Fibroblast of mammary gland (primary cell): ENCODE measurements around the gene NR6A1.
A peak's percentile ranks its signal among the peaks of the same experiment; 100 is the strongest.

Experiments used
- DNase-seq: peaks from one replicate; pipeline ENCODE4 v3.0.0-alpha.2; 2010; ENCODE audit warnings: low read depth
- H3K4me3 ChIP-seq: 2 replicates; pipeline ENCODE4 v1.5.1; 2011; ENCODE audit warnings: low read depth, mild to moderate bottlenecking, low read length, moderate library complexity; ENCODE audit not compliant: control insufficient read depth
- CTCF ChIP-seq: conservative IDR thresholded peaks from 2 replicates; pipeline ENCODE4 v1.5.1; 2011; ENCODE audit warnings: low read depth, low read length, inconsistent platforms; ENCODE audit not compliant: control insufficient read depth, insufficient read depth

Gene NR6A1

GRCh38 chr9:124594225-124594624 is 176.9 kb downstream of the NR6A1 start:
- no peak for DNase-seq
- no peak for TF ChIP-seq CTCF
- no peak overlapping the region for H3K4me3 ChIP-seq

GRCh38 chr9:124593651-124594058 is 177.5 kb downstream of the NR6A1 start:
- DNase-seq = no peak
- H3K4me3 ChIP-seq = no peak overlapping the region
- no peak for TF ChIP-seq CTCF

GRCh38 chr9:124593200-124593599 is 177.9 kb downstream of the NR6A1 start:
- no peak overlapping the region for H3K4me3 ChIP-seq
- TF ChIP-seq CTCF = no peak
- peak; percentile 28 for DNase-seq

GRCh38 chr9:124590889-124591641 is 180.0 kb downstream of the NR6A1 start:
- no peak for TF ChIP-seq CTCF

GRCh38 chr9:124584631-124585030 is 186.5 kb downstream of the NR6A1 start:
- TF ChIP-seq CTCF = no peak

More at GRCh38 chr9:124590889-124591641, 180.0 kb downstream of the NR6A1 start:
- no peak for DNase-seq
- H3K4me3 ChIP-seq = no peak overlapping the region

GRCh38 chr9:124583134-124583533 is 188.0 kb downstream of the NR6A1 start:
- H3K4me3 ChIP-seq = no peak overlapping the region
- TF ChIP-seq CTCF = no peak
- no peak for DNase-seq

More at GRCh38 chr9:124584631-124585030, 186.5 kb downstream of the NR6A1 start:
- no peak for DNase-seq
- no peak overlapping the region for H3K4me3 ChIP-seq

- no peak for TF ChIP-seq CTCF
- H3K4me3 ChIP-seq = no peak overlapping the region
- DNase-seq = no peak
Observed at GRCh38 chr9:124580186-124580585, 190.9 kb downstream of the NR6A1 start.
